Small intestine (tissue), 7 donors: ENCODE data around the gene GFOD1. TPM values are rescaled to one million over a fixed set of nuclear protein-coding genes. Genes with fewer than 3 reads are reported as not detected.

ENCODE experiments used
- DNase-seq, 2 donors: peaks; one replicate each; pipeline versions ENCODE4 v3.0.0 to v3.0.0-alpha.2; 2013
- FAIRE-seq: peaks from 2 replicates; lab custom pipeline; 2012; peaks lifted over from hg19 to GRCh38; lab: Jason Lieb, UNC
- H3K27ac ChIP-seq, 3 donors: one replicate each; pipeline ENCODE4 v1.5.1; 2013; ENCODE audit warnings: low read length in 2 of 3, mild to moderate bottlenecking in 2 of 3, control low read depth in 1 of 3, inconsistent platforms in 1 of 3, low read depth in 1 of 3, moderate library complexity in 1 of 3
- H3K27me3 ChIP-seq, 3 donors: one replicate each; pipeline ENCODE4 v1.6.1; 2013; ENCODE audit warnings: low read length in 3 of 3, inconsistent platforms in 1 of 3; ENCODE audit not compliant: control insufficient read depth in 3 of 3, insufficient read depth in 3 of 3
- H3K36me3 ChIP-seq, 3 donors: one replicate each; pipeline ENCODE4 v1.6.1; 2013; ENCODE audit warnings: low read length in 3 of 3, inconsistent platforms in 1 of 3, low read depth in 1 of 3, mild to moderate bottlenecking in 1 of 3, moderate library complexity in 1 of 3; ENCODE audit not compliant: control insufficient read depth in 3 of 3, insufficient read depth in 2 of 3
- H3K4me1 ChIP-seq, 3 donors: one replicate each; pipeline ENCODE4 v1.6.1; 2013; ENCODE audit warnings: low read length in 2 of 3, inconsistent platforms in 1 of 3, low read depth in 1 of 3, mild to moderate bottlenecking in 1 of 3, moderate library complexity in 1 of 3; ENCODE audit not compliant: control insufficient read depth in 3 of 3, insufficient read depth in 2 of 3
- H3K4me3 ChIP-seq, 3 donors: one replicate each; pipeline ENCODE4 v1.5.1; 2013; ENCODE audit warnings: low read length in 3 of 3, control low read depth in 1 of 3, inconsistent platforms in 1 of 3, low read depth in 1 of 3, mild to moderate bottlenecking in 1 of 3, moderate library complexity in 1 of 3
- H3K9me3 ChIP-seq, 2 donors: one replicate each; pipeline ENCODE4 v1.6.1; 2013; ENCODE audit warnings: low read depth in 1 of 2, low read length in 1 of 2; ENCODE audit not compliant: control insufficient read depth in 2 of 2, insufficient read depth in 1 of 2
- WGBS, 3 donors: extraction: QIAGEN DNeasy Blood & Tissue Kit; methylation state at CpG; one replicate each; pipeline ENCODE4 v1.1.7; 2013; 5-methylcytosine and 5-hydroxymethylcytosine counted together
- polyA plus RNA-seq, 4 donors: library from polyadenylated mRNA; stranded (reverse) in 3 of 4; unstranded in 1 of 4; fragments of 200-250 nt in 3 of 4; fragments of 120-200 nt in 1 of 4; gene quantifications; one replicate each; pipeline versions ENCODE4 v1.2.1 to v1.2.3, GENCODE V29; 2013
- donor health status: healthy with polysubstance abuse.
- donor health status: control.
- donor health status: control.
- donor health status: Bipolar disorder and iron deficiency.
- donor health status: healthy.

GFOD1 gene
- polyA plus RNA-seq, 4 donors = 1.1 to 7.3 (median 1.5) TPM

DNA sequence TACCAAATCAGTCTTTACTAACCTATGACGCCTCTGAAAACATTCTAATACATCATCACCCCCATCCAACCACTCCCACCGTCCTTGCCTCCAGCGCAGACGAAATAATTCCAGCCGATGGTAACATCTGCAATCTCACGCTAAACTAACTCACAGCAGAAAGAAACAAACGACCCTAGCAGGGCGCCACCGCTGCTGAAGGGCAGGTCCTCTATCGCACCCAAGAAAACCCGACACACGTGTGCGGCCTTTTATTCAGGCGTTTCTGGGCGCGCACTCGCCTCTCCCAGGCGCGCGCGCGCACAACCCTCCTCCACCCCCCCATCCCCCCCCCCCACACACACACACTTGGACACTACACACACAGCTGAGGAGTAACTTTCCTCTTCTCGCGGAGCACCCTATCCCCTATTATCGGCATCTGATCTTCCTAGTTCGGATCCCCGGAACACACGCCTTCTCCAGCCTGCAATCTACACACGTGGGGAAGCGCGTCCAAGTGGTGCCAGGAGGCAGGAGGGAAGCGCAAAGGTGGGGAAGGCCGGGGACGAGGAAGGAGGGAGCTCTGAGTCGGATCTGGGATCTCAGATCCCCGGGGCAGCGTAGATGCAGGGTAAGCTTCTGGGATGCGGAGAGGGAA, 1.4 kb downstream of the GFOD1 start:
- FAIRE-seq (no peak), DNase-seq (peak; percentile 32 to 33)
- Histone ChIP-seq H3K4me3 (peak overlapping the region; percentile 49 to 85 (median 70)), H3K27me3 (peaks cover 0 to 56% (median 0%) of the 10 kb centered on the region in 3 donors), H3K27ac (no peak overlapping the region), H3K36me3 (no peaks in the 10 kb centered on the region), H3K4me1 (peaks cover 0 to 10% (median 0%) of the 10 kb centered on the region in 3 donors), H3K9me3 (no peaks in the 10 kb centered on the region)
- 1% methylated on average over 38 of the region's 38 CpGs for WGBS, 3 donors

GRCh38 chr6:13485303-13485702, 2.1 kb downstream of the GFOD1 start:
- Histone ChIP-seq H3K9me3 (no peaks in the 10 kb centered on the region), H3K4me3 (peak overlapping the region in 2 of 3 donors; percentile 49 to 85), H3K27ac (no peak overlapping the region), H3K27me3 (peaks cover 0 to 55% (median 0%) of the 10 kb centered on the region in 3 donors), H3K4me1 (peaks cover 0 to 10% (median 0%) of the 10 kb centered on the region in 3 donors), H3K36me3 (no peaks in the 10 kb centered on the region)
- no peak for DNase-seq
- 69 to 78% (median 78%) methylated on average over 4 of the region's 4 CpGs for WGBS, 3 donors
- no peak for FAIRE-seq

DNA sequence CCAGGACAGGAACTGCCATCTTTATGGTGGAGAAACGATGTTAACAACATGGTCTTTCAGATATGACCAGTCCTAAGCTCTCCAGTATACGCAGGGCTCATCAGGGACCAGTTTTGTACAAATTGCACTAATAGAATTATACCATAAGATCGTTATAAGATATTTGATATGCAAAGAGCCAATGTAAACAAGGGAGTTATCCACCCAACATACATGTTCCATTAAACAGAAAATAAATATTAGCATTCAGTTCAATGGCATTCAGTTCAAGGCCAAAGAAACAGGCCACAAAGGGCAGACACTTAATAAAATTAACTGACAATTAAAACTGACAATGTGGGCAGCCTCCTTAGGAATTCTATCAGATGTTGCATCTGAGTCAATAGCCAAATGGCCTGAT, 2.6 kb downstream of the GFOD1 start:
- WGBS, 3 donors = 45 to 73% (median 53%) methylated on average over 3 of the region's 3 CpGs
- peaks cover 0 to 57% (median 0%) of the 10 kb centered on the region in 3 donors for H3K27me3 ChIP-seq
- H3K36me3 ChIP-seq = no peaks in the 10 kb centered on the region
- no peak overlapping the region for H3K27ac ChIP-seq
- H3K9me3 ChIP-seq = no peaks in the 10 kb centered on the region
- DNase-seq (no peak), FAIRE-seq (no peak)
- no peak overlapping the region for H3K4me3 ChIP-seq
- peaks cover 0 to 10% (median 0%) of the 10 kb centered on the region in 3 donors for H3K4me1 ChIP-seq

DNA sequence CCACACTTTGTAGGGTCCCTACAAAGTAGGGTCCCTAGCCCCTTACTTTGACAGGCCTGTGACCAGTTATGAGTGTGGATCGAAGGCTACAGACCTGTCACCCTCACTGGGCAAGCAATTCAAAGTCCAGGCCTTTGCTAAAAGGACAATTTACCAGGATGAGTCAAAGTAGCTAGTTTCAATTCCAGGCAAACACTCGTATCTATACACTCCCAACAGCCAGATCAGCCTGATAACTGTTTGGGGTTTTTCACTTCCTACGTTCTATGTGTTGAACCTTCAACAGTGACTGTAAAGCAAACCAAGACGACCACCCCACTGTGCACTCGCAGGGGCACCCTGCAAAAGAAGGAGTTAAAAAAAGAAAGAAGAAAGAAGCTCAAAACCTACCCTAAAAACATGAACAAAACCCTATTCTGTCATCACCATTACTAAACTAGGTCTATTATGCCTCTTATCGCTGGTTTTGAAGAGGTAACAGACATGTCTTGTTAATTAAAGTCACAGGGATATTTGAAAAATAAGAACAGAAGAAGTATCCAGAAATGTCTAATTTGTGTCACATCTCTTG, 3.2 kb downstream of the GFOD1 start:
- H3K4me1 ChIP-seq = peaks cover 0 to 10% (median 0%) of the 10 kb centered on the region in 3 donors
- H3K27ac ChIP-seq = no peak overlapping the region
- WGBS, 3 donors = 41 to 55% (median 45%) methylated on average over 6 of the region's 6 CpGs
- H3K9me3 ChIP-seq = no peaks in the 10 kb centered on the region
- peak overlapping the region in 1 of 3 donors; percentile 15 for H3K4me3 ChIP-seq
- DNase-seq (peak in 1 of 2 donors; percentile 52), FAIRE-seq (no peak)
- H3K27me3 ChIP-seq = peaks cover 0 to 54% (median 0%) of the 10 kb centered on the region in 3 donors
- no peaks in the 10 kb centered on the region for H3K36me3 ChIP-seq

GRCh38 chr6:13480631-13481501, 6.5 kb downstream of the GFOD1 start:
- WGBS, 3 donors = 93 to 96% (median 95%) methylated on average over 6 of the region's 6 CpGs
- no peak overlapping the region for H3K27ac ChIP-seq
- H3K27me3 ChIP-seq = peaks cover 0 to 34% (median 0%) of the 10 kb centered on the region in 3 donors
- DNase-seq (no peak), FAIRE-seq (no peak)
- peaks cover 0 to 2% (median 0%) of the 10 kb centered on the region in 3 donors for H3K36me3 ChIP-seq
- no peaks in the 10 kb centered on the region for H3K9me3 ChIP-seq
- no peaks in the 10 kb centered on the region for H3K4me1 ChIP-seq
- no peak overlapping the region for H3K4me3 ChIP-seq

DNA sequence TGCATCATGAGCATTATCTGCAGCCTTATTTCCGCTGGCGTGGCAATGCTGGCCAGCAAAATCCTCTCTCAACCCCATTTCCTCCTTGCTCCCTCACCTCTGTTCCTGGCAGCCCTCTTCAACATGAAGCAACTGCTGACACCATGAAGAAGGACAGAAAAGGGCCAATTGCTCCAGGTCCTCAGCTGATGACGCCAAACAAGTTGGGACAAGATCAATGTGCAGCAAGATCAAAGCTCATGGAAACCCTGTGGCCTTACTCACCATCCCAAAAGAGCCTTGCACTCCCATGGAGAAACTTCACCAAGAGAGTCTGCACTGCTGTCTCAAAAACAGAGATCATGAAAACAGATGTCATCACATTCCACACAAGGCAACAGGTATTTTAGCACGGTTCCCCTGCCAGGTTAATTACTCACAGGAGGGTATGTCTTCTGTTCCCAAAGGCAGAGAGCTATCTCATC, 7.4 kb downstream of the GFOD1 start:
- H3K4me3 ChIP-seq = no peak overlapping the region
- FAIRE-seq (no peak), DNase-seq (no peak)
- 89 to 93% (median 92%) methylated on average over 4 of the region's 4 CpGs for WGBS, 3 donors
- no peaks in the 10 kb centered on the region for H3K9me3 ChIP-seq
- no peak overlapping the region for H3K27ac ChIP-seq
- peaks cover 0 to 2% (median 0%) of the 10 kb centered on the region in 3 donors for H3K36me3 ChIP-seq
- no peaks in the 10 kb centered on the region for H3K4me1 ChIP-seq
- H3K27me3 ChIP-seq = peaks cover 0 to 26% (median 0%) of the 10 kb centered on the region in 3 donors

DNA sequence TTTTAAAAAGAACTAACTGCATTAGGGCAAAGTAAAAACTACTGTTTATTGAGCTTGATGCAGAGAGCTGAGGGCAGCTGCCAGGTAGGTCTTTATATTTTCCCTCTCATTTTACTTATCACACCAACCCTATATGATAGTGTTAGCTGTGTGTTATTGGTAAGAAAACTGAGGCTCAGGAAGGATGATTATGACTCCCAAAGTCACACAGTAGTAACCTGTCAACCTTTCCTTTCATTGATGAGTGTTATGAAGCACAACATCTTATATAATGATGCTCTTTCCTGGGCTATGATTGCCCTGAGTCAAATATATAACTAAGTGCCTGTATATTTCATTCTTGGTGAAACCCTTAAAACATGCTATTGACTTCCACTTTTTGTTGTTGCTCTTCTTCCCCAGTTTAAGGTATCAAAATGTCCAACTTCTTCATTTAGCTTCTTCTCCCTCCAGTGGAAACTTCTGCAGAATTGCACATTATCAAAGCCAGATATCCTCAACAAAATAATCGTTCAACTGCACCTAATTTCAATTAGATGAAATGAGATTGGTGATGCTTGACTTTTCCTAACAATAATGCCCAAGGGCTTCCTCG, 8.1 kb downstream of the GFOD1 start:
- Histone ChIP-seq H3K4me3 (no peak overlapping the region), H3K27ac (no peak overlapping the region), H3K9me3 (no peaks in the 10 kb centered on the region), H3K36me3 (peaks cover 0 to 2% (median 0%) of the 10 kb centered on the region in 3 donors), H3K27me3 (peaks cover 0 to 19% (median 0%) of the 10 kb centered on the region in 3 donors), H3K4me1 (no peaks in the 10 kb centered on the region)
- DNase-seq = no peak
- WGBS, 3 donors = 80 to 86% (median 82%) methylated on average over 2 of the region's 2 CpGs
- FAIRE-seq = no peak

DNA sequence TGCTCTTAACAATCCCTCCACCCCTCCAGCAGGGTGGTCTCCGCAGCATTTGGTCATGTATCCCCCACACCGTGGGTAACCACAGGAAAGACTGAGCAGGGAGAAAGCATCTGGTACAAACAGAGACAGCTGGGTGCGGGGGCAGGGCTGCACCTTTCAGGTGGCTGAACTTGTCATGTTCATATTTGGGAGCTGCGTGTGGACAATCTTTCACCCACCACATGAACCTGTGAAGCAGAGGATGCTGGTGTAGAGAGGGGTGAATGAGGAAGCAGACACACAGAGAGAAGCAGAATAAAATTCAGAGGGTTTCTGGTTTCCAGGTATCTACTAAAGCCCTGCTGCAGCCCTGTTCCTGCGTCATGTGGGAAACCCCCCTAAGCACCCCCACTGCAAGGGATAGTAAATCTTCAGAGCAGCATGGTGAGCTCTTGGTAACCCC, 8.9 kb downstream of the GFOD1 start:
- peaks cover 0 to 11% (median 0%) of the 10 kb centered on the region in 3 donors for H3K27me3 ChIP-seq
- DNase-seq = no peak
- WGBS, 3 donors = 54 to 79% (median 72%) methylated on average over 5 of the region's 5 CpGs
- no peaks in the 10 kb centered on the region for H3K9me3 ChIP-seq
- H3K27ac ChIP-seq = no peak overlapping the region
- FAIRE-seq = no peak
- H3K36me3 ChIP-seq = peaks cover 0 to 2% (median 0%) of the 10 kb centered on the region in 3 donors
- H3K4me3 ChIP-seq = no peak overlapping the region
- no peaks in the 10 kb centered on the region for H3K4me1 ChIP-seq
